Spleen (tissue), 11 donors: Measurements from ENCODE around the gene PSMD14. TPM values are rescaled to one million over a fixed set of nuclear protein-coding genes. Genes with fewer than 3 reads are reported as not detected.
A peak's percentile ranks its signal among the peaks of the same experiment; 100 is the strongest.

Experiments used
- DNase-seq: peaks from one replicate; pipeline ENCODE4 v3.0.0-alpha.2; 2020
- H3K27ac ChIP-seq, 8 donors: fragments of 200-600 bp; sonication (generic) in 7 of 8; 1 replicate in 4 of 8; 2 replicates in 4 of 8; pipeline versions ENCODE4 v1.5.0 to v1.8.0; 2016 to 2021; ENCODE audit warnings: inconsistent platforms in 4 of 8, mild to moderate bottlenecking in 4 of 8, moderate library complexity in 1 of 8
- H3K27me3 ChIP-seq, 7 donors: fragments of 200-600 bp; sonication (generic) in 6 of 7; replicated peaks in 1 of 7; 1 replicate in 4 of 7; 2 replicates in 3 of 7; pipeline versions ENCODE4 v1.5.0 to v1.8.0; 2016 to 2021; ENCODE audit warnings: inconsistent platforms in 3 of 7, mild to moderate bottlenecking in 1 of 7
- H3K36me3 ChIP-seq, 6 donors: fragments of 200-600 bp; sonication (generic) in 5 of 6; 1 replicate in 4 of 6; 2 replicates in 2 of 6; pipeline versions ENCODE4 v1.5.0 to v1.8.0; 2016 to 2021; ENCODE audit warnings: inconsistent platforms in 2 of 6
- H3K4me1 ChIP-seq, 6 donors: fragments of 200-600 bp; sonication (generic) in 5 of 6; 1 replicate in 3 of 6; 2 replicates in 3 of 6; pipeline versions ENCODE4 v1.5.0 to v1.8.0; 2016 to 2021; ENCODE audit warnings: inconsistent platforms in 3 of 6
- H3K4me3 ChIP-seq, 8 donors: fragments of 200-600 bp; sonication (generic) in 7 of 8; 1 replicate in 4 of 8; 2 replicates in 4 of 8; pipeline versions ENCODE4 v1.5.0 to v1.8.0; 2016 to 2021; ENCODE audit warnings: inconsistent platforms in 4 of 8, mild to moderate bottlenecking in 4 of 8, moderate library complexity in 2 of 8
- H3K9me3 ChIP-seq, 8 donors: fragments of 200-600 bp; sonication (generic) in 7 of 8; 1 replicate in 4 of 8; 2 replicates in 4 of 8; pipeline versions ENCODE4 v1.5.0 to v1.8.0; 2016 to 2021; ENCODE audit warnings: inconsistent platforms in 4 of 8
- CTCF ChIP-seq, 11 experiments: fragments of 200-600 bp in 7 of 11; fragments of 450-650 bp in 4 of 11; sonication (generic) in 4 of 11; IDR thresholded peaks in 8 of 11; conservative IDR thresholded peaks in 3 of 11; 1 replicate in 7 of 11; 2 replicates in 4 of 11; pipeline versions ENCODE4 v1.4.0 to v1.8.0; 2016 to 2021; ENCODE audit warnings: antibody characterized with exemption in 11 of 11, inconsistent platforms in 4 of 11, mild to moderate bottlenecking in 1 of 11
- POLR2A ChIP-seq, 3 donors: fragments of 450-650 bp; IDR thresholded peaks; one replicate each; pipeline ENCODE4 v1.5.1; 2017; ENCODE audit warnings: antibody characterized with exemption in 3 of 3, mild to moderate bottlenecking in 1 of 3
- POLR2AphosphoS5 ChIP-seq, 3 donors: sonication (generic); formaldehyde crosslinking; IDR thresholded peaks; one replicate each; pipeline ENCODE4 v1.5.1; 2017; ENCODE audit warnings: antibody characterized with exemption in 3 of 3
- WGBS, 5 donors: extraction: QIAGEN DNeasy Blood & Tissue Kit in 3 of 5; methylation state at CpG; one replicate each; pipeline versions ENCODE4 v1.1.5 to v1.1.7; 2013 to 2018; 5-methylcytosine and 5-hydroxymethylcytosine counted together
- intact Hi-C: fragments of 100-400 bp; cut with DNase I; formaldehyde crosslinking; loops from one replicate; pipeline ENCODE4 v1.15.0; 2023; ENCODE audit warnings: low total_unique reads
- polyA plus RNA-seq, 3 donors: library from polyadenylated mRNA; stranded (reverse); fragments of 200-250 nt; gene quantifications; one replicate each; pipeline ENCODE4 v1.2.1, GENCODE V29; 2013
- total RNA-seq, 7 donors: library from RNA; depleted of rRNA in 3 of 7; stranded (reverse); fragments of >200 nt in 3 of 7; fragmentation: NEBNext Ultra II Directional in 4 of 7; extraction: Animal tissue kit (Norgen Biotek cat#: 25700) in 4 of 7; gene quantifications; one replicate each; pipeline versions ENCODE4 v1.1.0 to v1.2.1, GENCODE V29; 2016 to 2021
- donor health status: healthy with polysubstance abuse.
- donor health status: DM: no; HTN: no; CAD: no; lungs with moderate emphysema.
- donor health status: DM: no; HTN: no; CAD: no.
- donor health status: Bipolar disorder and iron deficiency.
- donor health status: healthy.
- donor health status: DM: no; HTN: no; CAD: no.
- donor health status: DM: yes; HTN: yes; CAD: no.

The PSMD14 gene
- total and polyA plus RNA-seq, 10 donors, result 23.5 to 47.7 (median 29.3) TPM

GRCh38 chr2:161416708-161417437 lies 108.6 kb downstream of the PSMD14 start:
- peak overlapping the region in 1 of 8 donors; percentile 69 for H3K4me3 ChIP-seq
- no peak overlapping the region for H3K27ac ChIP-seq
- DNase-seq, result no peak
- peaks cover 0 to 2% (median 0%) of the 10 kb centered on the region in 6 donors for H3K36me3 ChIP-seq
- H3K27me3 ChIP-seq, result peaks cover 0 to 87% (median 85%) of the 10 kb centered on the region in 7 donors
- H3K4me1 ChIP-seq, result peaks cover 17 to 70% (median 51%) of the 10 kb centered on the region in 6 donors
- no peaks in the 10 kb centered on the region for H3K9me3 ChIP-seq
- WGBS, 5 donors, result 5 to 12% (median 8%) methylated on average over 40 to 41 of the region's 41 CpGs
- intact Hi-C loops, result no loop called here
- TF ChIP-seq POLR2A (IDR thresholded peaks at IDR 0.05) (no peak), CTCF (IDR thresholded peaks at IDR 0.05 in 8 of 11, conservative IDR thresholded peaks at IDR 0.05 in 3 of 11) (no peak), POLR2AphosphoS5 (IDR thresholded peaks at IDR 0.05) (no peak)

GRCh38 chr2:161417438-161418274 lies 109.4 kb downstream of the PSMD14 start:
- no peak for DNase-seq
- peak overlapping the region in 1 of 8 donors; percentile 69 for H3K4me3 ChIP-seq
- no peaks in the 10 kb centered on the region for H3K9me3 ChIP-seq
- 11 to 16% (median 15%) methylated on average over 21 of the region's 21 CpGs for WGBS, 5 donors
- no peak overlapping the region for H3K27ac ChIP-seq
- H3K4me1 ChIP-seq, result peaks cover 17 to 71% (median 51%) of the 10 kb centered on the region in 6 donors
- no peaks in the 10 kb centered on the region for H3K36me3 ChIP-seq
- TF ChIP-seq POLR2AphosphoS5 (IDR thresholded peaks at IDR 0.05), result no peak
- no peak for TF ChIP-seq CTCF (IDR thresholded peaks at IDR 0.05 in 8 of 11, conservative IDR thresholded peaks at IDR 0.05 in 3 of 11)
- TF ChIP-seq POLR2A (IDR thresholded peaks at IDR 0.05), result no peak
- H3K27me3 ChIP-seq, result peaks cover 0 to 95% (median 93%) of the 10 kb centered on the region in 7 donors
- intact Hi-C loops, result no loop called here

- H3K4me1 ChIP-seq, result peaks cover 17 to 77% (median 54%) of the 10 kb centered on the region in 6 donors
- intact Hi-C loops, result no loop called here
- no peaks in the 10 kb centered on the region for H3K36me3 ChIP-seq
- 4 to 8% (median 6%) methylated on average over 13 to 15 of the region's 15 CpGs for WGBS, 5 donors
- H3K4me3 ChIP-seq, result peak overlapping the region in 2 of 8 donors; percentile 15 to 46
- no peak overlapping the region for H3K27ac ChIP-seq
- DNase-seq, result no peak
- H3K9me3 ChIP-seq, result no peaks in the 10 kb centered on the region
- TF ChIP-seq POLR2A (IDR thresholded peaks at IDR 0.05) (no peak), CTCF (IDR thresholded peaks at IDR 0.05 in 8 of 11, conservative IDR thresholded peaks at IDR 0.05 in 3 of 11) (no peak), POLR2AphosphoS5 (IDR thresholded peaks at IDR 0.05) (no peak)
- H3K27me3 ChIP-seq, result peaks cover under 1 to 100% (median 99%) of the 10 kb centered on the region in 7 donors
Observed at GRCh38 chr2:161418275-161418714, 110.1 kb downstream of the PSMD14 start.
